ENCODE results near the gene GMDS. TPM values are rescaled to one million over a fixed set of nuclear protein-coding genes. Genes with fewer than 3 reads are reported as not detected.

Gene GMDS
- total and polyA plus RNA-seq, 2 of the 8 experiments (the other 6 are each of a cell fraction or from before 2014, with no cell fraction given) = 16.8 to 50.0 TPM

DNA sequence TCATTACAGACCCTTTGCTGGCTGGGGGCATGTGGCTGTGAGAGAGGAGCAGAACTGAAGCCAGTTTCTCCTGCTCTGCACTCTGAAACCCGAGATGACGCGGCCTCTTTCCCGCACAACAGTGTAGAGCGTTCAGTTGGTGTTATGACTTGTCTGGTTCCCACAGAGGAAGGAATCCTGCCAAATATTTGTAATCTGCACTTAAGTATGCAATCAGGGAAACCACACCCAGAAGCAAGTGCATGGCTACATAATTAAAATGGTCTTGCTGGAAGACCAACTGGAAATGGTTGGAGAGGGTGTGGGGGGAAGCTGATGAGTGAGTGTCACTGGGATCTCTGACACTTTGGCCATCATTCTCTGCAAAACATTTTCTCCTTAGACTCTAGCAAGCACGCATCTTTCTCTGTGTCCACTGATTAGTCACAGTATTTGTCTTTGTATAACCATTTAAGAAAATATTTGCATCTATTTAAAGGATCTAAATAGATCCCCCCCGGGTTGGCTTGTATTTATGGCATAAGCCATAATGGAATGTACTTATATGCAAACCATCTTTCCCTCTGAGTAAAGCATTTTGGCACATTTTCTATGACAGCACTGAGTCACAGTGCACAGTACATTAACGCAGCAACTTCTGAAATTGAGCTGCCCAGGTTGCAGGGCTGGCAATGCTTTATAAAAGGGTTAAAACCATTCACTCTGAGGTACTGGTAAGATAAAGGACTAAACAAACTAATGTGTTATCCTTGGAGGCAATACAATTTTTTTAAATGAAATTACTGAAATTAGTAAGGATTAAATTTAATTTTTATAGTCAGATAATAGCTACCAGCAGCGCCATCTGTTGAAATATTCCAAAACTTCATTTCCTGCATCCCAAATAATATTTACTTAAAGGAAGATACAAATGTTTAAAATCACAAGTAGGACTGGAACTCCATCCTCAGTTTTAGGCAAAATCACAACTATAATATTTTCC lies 559.0 kb downstream of the GMDS start:
- no peak overlapping the region for H4K5ac ChIP-seq (ENCODE audit: insufficient read length, low read depth, low read length)
- no peak overlapping the region for H4K8ac ChIP-seq (ENCODE audit: extremely low read depth, insufficient read depth, low read length)
- ChIA-PET POLR2A (ENCODE audit: partially characterized antibody) (interaction anchor here (0.6 kb wide), 1 partner anchor 61 kb away, joined by 3 read pairs; no protein-coding TSS in a partner anchor), CTCF (ENCODE audit: partially characterized antibody) (interaction anchor here (0.7 to 4.2 kb wide), 16 partner anchors 9 to 762 kb away, joined by 3 to 31 read pairs (median 4); no protein-coding TSS in a partner anchor)
- H2AFZ ChIP-seq (ENCODE audit: low read length) = no peak overlapping the region
- no peaks in the 10 kb centered on the region for H3K36me3 ChIP-seq (ENCODE audit: control insufficient read depth in 2 of 4, insufficient read depth in 4 of 4, low read length in 3 of 4)
- no peaks in the 10 kb centered on the region for H3K9me3 ChIP-seq (ENCODE audit: insufficient read depth in 2 of 2, low read depth in 1 of 2, low read length in 1 of 2)
- no peak overlapping the region for H3K4ac ChIP-seq (replicated peaks; ENCODE audit: insufficient read length, low read depth, low read length)
- no peaks in the 10 kb centered on the region for H4K20me1 ChIP-seq (replicated peaks in 1 of 2; ENCODE audit: control insufficient read depth in 1 of 2, insufficient read depth in 2 of 2, low read length in 2 of 2)
- no peak overlapping the region for H2BK5ac ChIP-seq (ENCODE audit: low read depth, low read length)
- no peak overlapping the region for H3K23ac ChIP-seq (ENCODE audit: insufficient read length)
- no peak for TF ChIP-seq CBX8 (IDR thresholded peaks at IDR 0.05; ENCODE audit: borderline replicate concordance, low read depth, low read length)
- TF ChIP-seq POLR2A (IDR thresholded peaks at IDR 0.05; ENCODE audit: control extremely low read depth in 1 of 2, low read depth in 2 of 2, low read length in 2 of 2) = no peak
- no peak for TF ChIP-seq JUN (IDR thresholded peaks at IDR 0.05; ENCODE audit: low read depth, low read length)
- no peak for TF ChIP-seq RNF2 (IDR thresholded peaks at IDR 0.05; ENCODE audit: borderline replicate concordance, low read depth, low read length, missing control alignments, poor library complexity, severe bottlenecking)
- TF ChIP-seq EGR1 (IDR thresholded peaks at IDR 0.05; ENCODE audit: borderline replicate concordance, low read depth, low read length) = no peak
- TF ChIP-seq CHD1 (IDR thresholded peaks at IDR 0.05; ENCODE audit: low read depth, low read length) = no peak
- TF ChIP-seq, protein P1, sequence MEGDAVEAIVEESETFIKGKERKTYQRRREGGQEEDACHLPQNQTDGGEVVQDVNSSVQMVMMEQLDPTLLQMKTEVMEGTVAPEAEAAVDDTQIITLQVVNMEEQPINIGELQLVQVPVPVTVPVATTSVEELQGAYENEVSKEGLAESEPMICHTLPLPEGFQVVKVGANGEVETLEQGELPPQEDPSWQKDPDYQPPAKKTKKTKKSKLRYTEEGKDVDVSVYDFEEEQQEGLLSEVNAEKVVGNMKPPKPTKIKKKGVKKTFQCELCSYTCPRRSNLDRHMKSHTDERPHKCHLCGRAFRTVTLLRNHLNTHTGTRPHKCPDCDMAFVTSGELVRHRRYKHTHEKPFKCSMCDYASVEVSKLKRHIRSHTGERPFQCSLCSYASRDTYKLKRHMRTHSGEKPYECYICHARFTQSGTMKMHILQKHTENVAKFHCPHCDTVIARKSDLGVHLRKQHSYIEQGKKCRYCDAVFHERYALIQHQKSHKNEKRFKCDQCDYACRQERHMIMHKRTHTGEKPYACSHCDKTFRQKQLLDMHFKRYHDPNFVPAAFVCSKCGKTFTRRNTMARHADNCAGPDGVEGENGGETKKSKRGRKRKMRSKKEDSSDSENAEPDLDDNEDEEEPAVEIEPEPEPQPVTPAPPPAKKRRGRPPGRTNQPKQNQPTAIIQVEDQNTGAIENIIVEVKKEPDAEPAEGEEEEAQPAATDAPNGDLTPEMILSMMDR (IDR thresholded peaks at IDR 0.05; ENCODE audit: control extremely low read depth in 1 of 3, insufficient read depth in 1 of 3, low read depth in 1 of 3, low read length in 3 of 3) = peak in 1 of 3 experiments; percentile 5; a peak in 1 of 4 replicates
- TF ChIP-seq SIN3A (conservative IDR thresholded peaks at IDR 0.05 in 1 of 2, IDR thresholded peaks at IDR 0.05 in 1 of 2; ENCODE audit: low read depth in 1 of 2, low read length in 2 of 2) = no peak
- no peak overlapping the region for H2AK5ac ChIP-seq (ENCODE audit: low read depth, low read length)
- no peak overlapping the region for H2BK12ac ChIP-seq (ENCODE audit: low read depth, low read length)
- H3K4me2 ChIP-seq (ENCODE audit: insufficient read depth in 1 of 2, low read depth in 2 of 2, low read length in 2 of 2) = no peak overlapping the region
- no peak overlapping the region for H3K14ac ChIP-seq (ENCODE audit: insufficient read length)
- H3K79me2 ChIP-seq (ENCODE audit: control insufficient read depth in 1 of 2, insufficient read depth in 2 of 2, low read length in 2 of 2) = no peaks in the 10 kb centered on the region
- no peak overlapping the region for H4K91ac ChIP-seq (replicated peaks; ENCODE audit: insufficient read length, low read length)
- H2BK15ac ChIP-seq (ENCODE audit: low read length) = no peak overlapping the region
- no peak overlapping the region for H3K4me3 ChIP-seq (ENCODE audit: extremely low read depth in 1 of 4, insufficient read depth in 2 of 4, low read depth in 3 of 4, low read length in 4 of 4)
- H3K18ac ChIP-seq (ENCODE audit: extremely low read depth, low read length) = no peak overlapping the region
- H3K23me2 ChIP-seq (ENCODE audit: low read depth, low read length) = no peaks in the 10 kb centered on the region
- no peak overlapping the region for H3K27ac ChIP-seq (ENCODE audit: low read depth, low read length)
- no peaks in the 10 kb centered on the region for H3K27me3 ChIP-seq (replicated peaks in 1 of 4; ENCODE audit: control insufficient read depth in 3 of 4, extremely low read depth in 1 of 4, insufficient read depth in 3 of 4, low read length in 3 of 4)
- H3K9ac ChIP-seq (replicated peaks in 1 of 4; ENCODE audit: extremely low read depth in 1 of 4, low read depth in 3 of 4, low read length in 3 of 4) = no peak overlapping the region
- WGBS, 2 experiments (ENCODE audit: extremely low coverage in 1 of 2, insufficient coverage in 1 of 2, insufficient read length in 1 of 2, insufficient replicate concordance in 2 of 2, low coverage in 1 of 2, low lambda C conversion rate in 2 of 2, missing lambda C conversion rate in 1 of 2) = 84% methylated on average over 9 of the region's 9 CpGs; no CpG with 5 or more reads in 1 of the 2 experiments
- DNase-seq (ENCODE audit: low read depth in 1 of 2, low spot score in 2 of 2) (no peak), FAIRE-seq (no peak)
- no peak overlapping the region for H2BK20ac ChIP-seq (ENCODE audit: low read length)
- H2BK120ac ChIP-seq (replicated peaks; ENCODE audit: low read depth, low read length) = no peak overlapping the region
- no peak overlapping the region for H3K56ac ChIP-seq (replicated peaks; ENCODE audit: insufficient read length, low read depth, low read length)
- H3K79me1 ChIP-seq (ENCODE audit: low read depth, low read length) = no peaks in the 10 kb centered on the region; the same call in 1 of the 2 replicates
- H3K4me1 ChIP-seq (replicated peaks in 1 of 4; ENCODE audit: control insufficient read depth in 3 of 4, insufficient read depth in 4 of 4, low read length in 3 of 4) = no peaks in the 10 kb centered on the region; a peak in 1 of 7 replicates
